ENCODE measurements around the gene RCSD1.

Gene RCSD1

GRCh38 chr1:167693425-167694045 lies 63.5 kb downstream of the RCSD1 start:
- DNase-seq (ENCODE audit: low spot score) = no peak

GRCh38 chr1:167694691-167695090 lies 64.7 kb downstream of the RCSD1 start:
- no peak for DNase-seq (ENCODE audit: low spot score)
- TF ChIP-seq CTCF (IDR thresholded peaks at IDR 0.05; ENCODE audit: extremely low read depth, missing control alignments) = no peak

More at GRCh38 chr1:167693425-167694045, 63.5 kb downstream of the RCSD1 start:
- TF ChIP-seq CTCF (IDR thresholded peaks at IDR 0.05; ENCODE audit: extremely low read depth, missing control alignments) = no peak

- no peak for TF ChIP-seq CTCF (IDR thresholded peaks at IDR 0.05; ENCODE audit: extremely low read depth, missing control alignments)
- no peak for DNase-seq (ENCODE audit: low spot score)
Measured at GRCh38 chr1:167695147-167695546, 65.1 kb downstream of the RCSD1 start.

DNA sequence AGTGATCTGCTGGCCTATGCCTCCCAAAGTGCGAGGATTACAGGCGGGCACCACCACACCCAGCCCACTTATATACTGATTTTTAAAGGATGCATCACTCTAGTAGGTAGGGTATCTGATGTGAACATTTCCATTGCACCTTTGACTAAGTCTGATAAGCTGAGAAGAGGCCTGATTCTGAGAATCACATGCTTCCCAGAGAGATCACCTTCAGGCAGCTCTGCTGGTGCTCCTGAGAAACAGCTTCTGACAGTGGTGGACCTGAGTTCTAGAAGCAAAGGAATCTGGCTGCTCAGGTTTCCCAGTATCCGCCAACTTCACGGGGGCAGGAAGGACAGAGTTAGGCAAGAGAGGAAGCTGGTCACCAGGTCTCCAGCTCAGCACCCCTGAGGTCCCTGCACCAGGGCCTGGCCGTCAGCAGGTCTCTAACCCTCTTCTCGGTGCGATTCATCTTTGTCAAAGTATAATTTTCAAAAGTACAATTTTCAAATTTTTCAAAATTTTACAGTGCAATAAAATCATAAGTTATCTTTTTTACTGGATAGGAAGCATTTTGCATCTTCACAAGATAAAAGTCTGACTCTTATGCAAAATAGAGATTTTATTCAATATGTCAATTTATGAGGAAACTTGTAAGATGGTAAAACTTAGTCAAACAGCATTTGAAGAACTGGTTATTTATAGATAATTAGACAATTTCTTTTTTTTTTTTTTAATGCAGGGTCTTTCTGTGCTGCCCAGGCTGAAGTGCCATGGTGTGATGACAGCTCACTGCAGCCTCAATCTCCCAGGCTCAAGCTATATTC lies 65.9 kb downstream of the RCSD1 start:
- TF ChIP-seq CTCF (IDR thresholded peaks at IDR 0.05; ENCODE audit: extremely low read depth, missing control alignments) = no peak
- DNase-seq (ENCODE audit: low spot score) = no peak

DNA sequence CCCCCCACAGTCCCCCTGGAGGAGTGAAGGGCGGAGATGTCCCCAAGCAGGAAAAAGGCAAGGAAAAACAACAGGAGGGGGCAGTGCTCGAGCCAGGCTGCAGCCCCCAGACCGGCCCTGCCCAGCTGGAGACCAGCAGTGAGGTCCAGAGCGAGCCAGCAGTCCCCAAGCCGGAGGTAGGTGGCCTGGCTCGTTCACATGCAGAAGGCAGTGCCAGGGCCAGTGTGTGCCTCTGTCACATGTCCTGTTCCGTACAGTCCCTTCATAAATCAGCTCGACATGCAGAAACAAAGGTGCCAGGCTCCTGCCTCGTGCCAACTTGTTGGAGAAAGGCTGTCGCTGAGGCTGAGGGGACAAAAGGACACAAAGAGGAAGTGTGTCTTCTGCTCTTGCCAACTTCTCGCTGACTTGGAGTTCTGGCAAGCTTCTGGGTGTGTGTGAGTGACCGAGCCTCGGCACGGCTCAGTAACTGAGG lies 67.7 kb downstream of the RCSD1 start:
- DNase-seq (ENCODE audit: low spot score) = no peak
- no peak for TF ChIP-seq CTCF (IDR thresholded peaks at IDR 0.05; ENCODE audit: extremely low read depth, missing control alignments)

- DNase-seq (ENCODE audit: low spot score) = no peak
- no peak for TF ChIP-seq CTCF (IDR thresholded peaks at IDR 0.05; ENCODE audit: extremely low read depth, missing control alignments)
Measured at GRCh38 chr1:167698313-167698712, 68.3 kb downstream of the RCSD1 start.

GRCh38 chr1:167701510-167701909 lies 71.5 kb downstream of the RCSD1 start:
- TF ChIP-seq CTCF (IDR thresholded peaks at IDR 0.05; ENCODE audit: extremely low read depth, missing control alignments) = no peak
- no peak for DNase-seq (ENCODE audit: low spot score)

All from GM20000 (cell line).